Endodermal cell (in vitro differentiated cells): Measurements from ENCODE around the gene BGN. TPM values are rescaled to one million over a fixed set of nuclear protein-coding genes. Genes with fewer than 3 reads are reported as not detected.

Experiments
- DNase-seq: peaks from one replicate; pipeline ENCODE4 v3.0.0-alpha.2; 2017
- H3K27ac ChIP-seq: 2 replicates; pipeline ENCODE4 v1.5.1; 2013; ENCODE audit warnings: mild to moderate bottlenecking, low read depth, low read length, moderate library complexity
- H3K27me3 ChIP-seq: 2 replicates; pipeline ENCODE4 v1.6.1; 2013; ENCODE audit warnings: mild to moderate bottlenecking, low read length, moderate library complexity; ENCODE audit not compliant: insufficient read depth, control insufficient read depth, poor library complexity, severe bottlenecking
- H3K36me3 ChIP-seq: 2 replicates; pipeline ENCODE4 v1.7.0; 2013; ENCODE audit warnings: mild to moderate bottlenecking, low read length, moderate library complexity; ENCODE audit not compliant: control insufficient read depth, insufficient read depth
- H3K4me1 ChIP-seq: one replicate; pipeline ENCODE4 v1.7.0; 2013; ENCODE audit warnings: low read length; ENCODE audit not compliant: control insufficient read depth, insufficient read depth
- H3K4me3 ChIP-seq: 2 replicates; pipeline ENCODE4 v1.5.1; 2013; ENCODE audit warnings: mild to moderate bottlenecking, low read length, moderate library complexity
- H3K9ac ChIP-seq: 2 replicates; pipeline ENCODE4 v1.6.1; 2013; ENCODE audit warnings: mild to moderate bottlenecking, low read length, moderate library complexity; ENCODE audit not compliant: poor library complexity, severe bottlenecking; ENCODE audit errors: extremely low read depth
- H3K9me3 ChIP-seq: 2 replicates; pipeline ENCODE4 v1.6.1; 2013; ENCODE audit warnings: mild to moderate bottlenecking, low read length, moderate library complexity; ENCODE audit not compliant: control insufficient read depth
- H3K27ac Mint-ChIP-seq: 2 replicates; pipeline ENCODE4 v1.8.0; 2020; ENCODE audit warnings: mixed read lengths
- H3K27me3 Mint-ChIP-seq: 2 replicates; pipeline ENCODE4 v1.8.0; 2021; ENCODE audit warnings: mild to moderate bottlenecking, mixed read lengths; ENCODE audit not compliant: insufficient read depth
- H3K36me3 Mint-ChIP-seq: 2 replicates; pipeline ENCODE4 v1.8.0; 2020; ENCODE audit warnings: low read depth, mixed read lengths
- H3K4me1 Mint-ChIP-seq: 2 replicates; pipeline ENCODE4 v1.8.0; 2020; ENCODE audit warnings: mixed read lengths
- H3K4me3 Mint-ChIP-seq: 2 replicates; pipeline ENCODE4 v1.8.0; 2020; ENCODE audit warnings: mild to moderate bottlenecking, moderate library complexity, mixed read lengths
- H3K9me3 Mint-ChIP-seq: 2 replicates; pipeline ENCODE4 v1.8.0; 2020; ENCODE audit warnings: mild to moderate bottlenecking, mixed read lengths
- CTCF ChIP-seq: fragments of 200-600 bp; sonication (generic); conservative IDR thresholded peaks from 2 replicates; pipeline ENCODE4 v1.5.0; 2021; ENCODE audit warnings: antibody characterized with exemption, mild to moderate bottlenecking
- WGBS, 2 experiments: methylation state at CpG; one replicate each; pipeline versions ENCODE4 v1.1.5 to v1.1.7; 2013; ENCODE audit warnings: missing lambda C conversion rate in 2 of 2, mixed read lengths in 1 of 2; ENCODE audit not compliant: insufficient coverage in 1 of 2, insufficient read length in 1 of 2; 5-methylcytosine and 5-hydroxymethylcytosine counted together
- total RNA-seq, 2 donors: library from RNA; stranded (reverse); fragmentation: NEBNext Ultra II Directional in 1 of 2; extraction: Animal tissue kit (Norgen Biotek cat#: 25700) in 1 of 2; gene quantifications; 2 replicates in 1 of 2; 3 replicates in 1 of 2; pipeline ENCODE4 v1.2.1, GENCODE V29; 2021

The BGN gene
- total RNA-seq, 2 donors from 2014 or later, result 1.2 to 1.6 TPM

DNA sequence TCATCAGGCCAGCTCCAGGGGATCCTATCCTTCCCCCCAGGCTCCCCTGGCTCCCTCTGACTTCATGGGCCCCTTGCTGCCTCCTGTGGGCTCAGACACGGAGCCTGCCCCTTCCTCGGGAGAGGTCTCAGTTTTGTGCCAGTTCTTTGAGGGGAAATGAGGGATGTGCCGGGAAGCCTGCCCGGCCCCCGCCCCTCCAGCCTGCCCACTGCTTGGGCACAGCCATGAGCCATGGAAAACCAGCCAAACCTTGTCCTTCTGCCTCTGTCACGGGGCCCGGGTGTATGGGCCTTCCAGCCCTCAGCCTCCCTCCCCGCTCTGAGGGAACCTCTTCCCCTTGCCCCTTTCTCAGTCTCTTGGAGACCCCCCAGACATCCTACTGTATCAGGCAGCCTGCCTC is 6.8 kb downstream of the BGN start:
- Mint-ChIP-seq H3K36me3 (peaks cover 2% of the 10 kb centered on the region), H3K4me1 (no peaks in the 10 kb centered on the region), H3K27ac (no peak overlapping the region), H3K27me3 (no peaks in the 10 kb centered on the region), H3K4me3 (no peak overlapping the region), H3K9me3 (peaks cover 36% of the 10 kb centered on the region)
- no peak for TF ChIP-seq CTCF
- Histone ChIP-seq H3K4me1 (no peaks in the 10 kb centered on the region), H3K27ac (no peak overlapping the region), H3K9me3 (no peaks in the 10 kb centered on the region), H3K27me3 (no peaks in the 10 kb centered on the region), H3K36me3 (no peaks in the 10 kb centered on the region), H3K4me3 (no peak overlapping the region), H3K9ac (no peak overlapping the region)
- 95% methylated on average over 8 of the region's 8 CpGs; no CpG with 5 or more reads in 1 of the 2 experiments for WGBS, 2 experiments
- no peak for DNase-seq

DNA sequence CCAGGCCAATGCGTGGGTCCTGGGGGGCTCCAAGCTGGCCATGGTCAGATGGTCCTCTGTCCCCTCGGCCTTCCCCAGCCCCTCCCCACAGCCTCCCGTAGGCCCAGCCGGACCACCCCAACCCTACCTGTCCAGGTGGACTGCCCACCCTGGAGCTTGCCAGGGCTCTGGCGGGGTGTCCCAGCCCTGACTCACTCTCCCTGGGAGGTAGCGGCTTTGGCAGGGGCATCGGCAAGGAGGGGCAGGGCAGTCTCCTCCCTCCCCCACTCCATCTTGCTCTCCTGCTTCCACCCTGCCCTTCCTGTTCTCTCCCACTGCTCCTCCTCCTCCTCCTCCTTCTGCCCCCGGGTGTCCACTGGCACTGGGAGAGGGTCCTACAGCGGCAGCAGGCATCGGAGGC is 7.4 kb downstream of the BGN start:
- Mint-ChIP-seq H3K27me3 (no peaks in the 10 kb centered on the region), H3K4me1 (no peaks in the 10 kb centered on the region), H3K27ac (no peak overlapping the region), H3K36me3 (peaks cover 2% of the 10 kb centered on the region), H3K4me3 (no peak overlapping the region), H3K9me3 (peaks cover 42% of the 10 kb centered on the region)
- no peak overlapping the region for H3K4me3 ChIP-seq
- 91% methylated on average over 10 of the region's 10 CpGs; no CpG with 5 or more reads in 1 of the 2 experiments for WGBS, 2 experiments
- H3K9ac ChIP-seq, result no peak overlapping the region
- H3K4me1 ChIP-seq, result no peaks in the 10 kb centered on the region
- no peak for DNase-seq
- no peaks in the 10 kb centered on the region for H3K36me3 ChIP-seq
- H3K27ac ChIP-seq, result no peak overlapping the region
- no peaks in the 10 kb centered on the region for H3K9me3 ChIP-seq
- no peak for TF ChIP-seq CTCF
- H3K27me3 ChIP-seq, result no peaks in the 10 kb centered on the region

DNA sequence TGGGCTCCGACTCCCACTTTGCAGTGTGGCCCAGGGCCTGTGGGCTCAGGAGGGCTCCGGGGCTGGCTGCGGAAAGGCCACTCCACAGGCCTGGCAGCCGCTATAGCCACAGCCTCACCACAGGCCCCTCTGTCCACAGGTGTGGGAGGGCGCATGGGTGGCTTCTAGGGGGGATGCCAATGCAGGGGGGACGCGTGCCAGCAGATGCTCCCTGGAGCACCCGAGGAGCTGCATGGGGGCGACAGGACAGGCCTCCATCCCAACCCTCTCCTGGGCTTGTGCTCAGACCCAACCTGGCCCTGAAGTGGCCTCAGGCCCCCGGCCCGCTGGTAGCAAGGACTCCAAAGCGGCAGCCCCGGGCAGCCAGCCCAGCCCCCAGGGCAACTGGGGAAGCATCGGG is 8.0 kb downstream of the BGN start:
- no peak overlapping the region for H3K27ac ChIP-seq
- H3K9ac ChIP-seq, result no peak overlapping the region
- H3K4me1 Mint-ChIP-seq, result no peaks in the 10 kb centered on the region
- DNase-seq, result no peak
- peaks cover 47% of the 10 kb centered on the region for H3K9me3 Mint-ChIP-seq
- peaks cover 2% of the 10 kb centered on the region for H3K36me3 Mint-ChIP-seq
- no peaks in the 10 kb centered on the region for H3K9me3 ChIP-seq
- H3K27me3 ChIP-seq, result no peaks in the 10 kb centered on the region
- no peak overlapping the region for H3K4me3 ChIP-seq
- H3K27me3 Mint-ChIP-seq, result no peaks in the 10 kb centered on the region
- H3K27ac Mint-ChIP-seq, result no peak overlapping the region
- WGBS, 2 experiments, result 91% methylated on average over 14 of the region's 14 CpGs; no CpG with 5 or more reads in 1 of the 2 experiments
- no peaks in the 10 kb centered on the region for H3K36me3 ChIP-seq
- no peak for TF ChIP-seq CTCF
- H3K4me3 Mint-ChIP-seq, result no peak overlapping the region
- no peaks in the 10 kb centered on the region for H3K4me1 ChIP-seq
